ENCODE data around the gene KCNQ1. TPM values are rescaled to one million over a fixed set of nuclear protein-coding genes. Genes with fewer than 3 reads are reported as not detected.
A peak's percentile ranks its signal among the peaks of the same experiment; 100 is the strongest.

KCNQ1 gene
- total RNA-seq, 2 donors from 2014 or later, result 38.9 to 46.1 TPM

- no peaks in the 10 kb centered on the region for H3K36me3 ChIP-seq (replicated peaks in 1 of 2; ENCODE audit: insufficient read depth in 1 of 2, low read depth in 2 of 2)
- ATAC-seq (no peak), DNase-seq (no peak)
Observed at GRCh38 chr11:2653930-2654739, 209.3 kb downstream of the KCNQ1 start.

GRCh38 chr11:2655016-2655719, 210.4 kb downstream of the KCNQ1 start:
- no peak overlapping the region for H3K27ac ChIP-seq
- H3K27me3 ChIP-seq, result no peaks in the 10 kb centered on the region
- H3K4me3 ChIP-seq, result no peak overlapping the region
- WGBS, 2 donors, result 89 to 91% methylated on average over 6 of the region's 6 CpGs
- intact Hi-C loops (cut with DNase I), result no loop called here
- no peak for DNase-seq
- peaks cover 0 to 47% (median 0%) of the 10 kb centered on the region in 3 donors for H3K9me3 ChIP-seq
- TF ChIP-seq CTCF (IDR thresholded peaks at IDR 0.05) (no peak), POLR2A (IDR thresholded peaks at IDR 0.05) (no peak)
- no peak for ATAC-seq
- no peaks in the 10 kb centered on the region for H3K4me1 ChIP-seq
- H3K36me3 ChIP-seq (replicated peaks in 1 of 2; ENCODE audit: insufficient read depth in 1 of 2, low read depth in 2 of 2), result no peaks in the 10 kb centered on the region

More at GRCh38 chr11:2653930-2654739, 209.3 kb downstream of the KCNQ1 start:
- no peak overlapping the region for H3K4me3 ChIP-seq
- no peaks in the 10 kb centered on the region for H3K4me1 ChIP-seq
- H3K27me3 ChIP-seq, result no peaks in the 10 kb centered on the region
- 90 to 93% methylated on average over 16 of the region's 16 CpGs for WGBS, 2 donors
- intact Hi-C loops (cut with DNase I), result no loop called here
- TF ChIP-seq CTCF (IDR thresholded peaks at IDR 0.05), result no peak
- TF ChIP-seq POLR2A (IDR thresholded peaks at IDR 0.05), result no peak
- peaks cover 0 to 52% (median 0%) of the 10 kb centered on the region in 3 donors for H3K9me3 ChIP-seq
- no peak overlapping the region for H3K27ac ChIP-seq

DNA sequence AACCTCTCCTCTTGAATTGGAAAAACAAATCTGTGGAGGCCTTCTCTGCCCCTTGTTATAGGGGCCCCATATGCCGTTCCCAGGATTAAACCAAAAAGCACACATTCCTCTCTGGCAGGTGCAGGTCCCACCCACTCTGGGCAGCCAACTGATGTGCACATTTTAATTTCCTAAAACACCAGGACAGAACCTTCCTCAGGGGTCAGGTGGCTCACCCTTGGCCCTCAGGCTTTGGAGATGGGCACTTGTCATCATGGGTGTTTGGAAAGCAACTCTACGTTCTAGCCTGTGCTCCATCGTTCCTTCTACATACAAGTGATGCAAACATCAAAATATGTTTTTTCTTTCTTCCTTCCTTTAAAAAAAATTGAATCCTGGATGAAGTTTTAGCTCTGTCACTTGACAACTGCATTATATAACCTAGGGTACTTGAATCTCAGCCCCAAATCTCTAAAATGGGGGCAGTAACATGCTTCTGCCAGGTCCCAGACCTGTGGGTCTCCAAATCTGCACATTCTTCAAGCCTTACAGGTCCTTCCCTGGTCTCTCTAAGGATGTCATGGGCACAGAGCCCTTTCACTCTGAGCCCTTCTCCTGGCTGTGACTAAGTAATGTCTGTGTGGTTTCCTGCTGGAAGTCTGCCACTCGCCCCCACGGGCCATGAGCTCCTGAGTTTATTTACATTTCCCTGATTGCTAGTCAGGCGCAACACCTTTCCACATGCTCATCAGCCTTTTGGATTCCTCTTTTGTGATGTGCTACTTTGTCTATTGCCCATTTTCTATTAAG, 211.2 kb downstream of the KCNQ1 start:
- TF ChIP-seq CTCF (IDR thresholded peaks at IDR 0.05) (no peak), POLR2A (IDR thresholded peaks at IDR 0.05) (no peak)
- Histone ChIP-seq H3K4me1 (no peaks in the 10 kb centered on the region), H3K9me3 (peaks cover 0 to 47% (median 0%) of the 10 kb centered on the region in 3 donors), H3K4me3 (no peak overlapping the region), H3K36me3 (replicated peaks in 1 of 2; ENCODE audit: insufficient read depth in 1 of 2, low read depth in 2 of 2) (no peaks in the 10 kb centered on the region), H3K27me3 (no peaks in the 10 kb centered on the region), H3K27ac (no peak overlapping the region)
- WGBS, 2 donors, result 61 to 77% methylated on average over 6 of the region's 6 CpGs
- no peak for ATAC-seq
- peak in 3 of 4 donors; percentile 33 to 47 (median 34) for DNase-seq
- intact Hi-C loops (cut with DNase I), result no loop called here

DNA sequence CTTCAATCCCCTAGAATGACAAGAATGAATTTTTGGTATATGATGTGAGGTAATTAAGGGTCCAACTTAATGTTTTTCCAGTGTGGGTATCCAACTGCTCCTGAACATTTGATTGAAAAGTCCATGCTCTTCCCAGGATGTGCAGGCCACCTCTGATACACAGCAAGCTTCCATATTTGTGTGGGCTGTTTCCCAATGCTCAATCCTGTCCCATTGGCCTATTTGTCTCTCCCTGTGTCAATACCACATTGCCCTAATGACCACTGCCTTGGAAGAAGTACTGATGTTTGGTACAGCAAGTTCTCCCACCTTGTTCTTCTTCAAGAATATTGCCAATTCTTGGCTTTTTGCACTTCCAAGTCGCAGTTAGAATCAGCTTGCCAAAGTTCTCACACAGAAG, 212.1 kb downstream of the KCNQ1 start:
- ATAC-seq (no peak), DNase-seq (no peak)
- Histone ChIP-seq H3K4me1 (no peaks in the 10 kb centered on the region), H3K27me3 (no peaks in the 10 kb centered on the region), H3K9me3 (peaks cover 0 to 47% (median 0%) of the 10 kb centered on the region in 3 donors), H3K4me3 (no peak overlapping the region), H3K27ac (no peak overlapping the region), H3K36me3 (replicated peaks in 1 of 2; ENCODE audit: insufficient read depth in 1 of 2, low read depth in 2 of 2) (no peaks in the 10 kb centered on the region)
- TF ChIP-seq CTCF (IDR thresholded peaks at IDR 0.05) (no peak), POLR2A (IDR thresholded peaks at IDR 0.05) (no peak)
- 74 to 86% methylated on average over 1 of the region's 1 CpG for WGBS, 2 donors
- intact Hi-C loops (cut with DNase I), result no loop called here

Measured in body of pancreas (tissue), 4 donors.